HepG2 (cell line): ENCODE data around the gene SLC9B2. TPM values are rescaled to one million over a fixed set of nuclear protein-coding genes. Genes with fewer than 3 reads are reported as not detected.

ENCODE experiments used
- ATAD3A ChIP-seq: sonication (generic); formaldehyde crosslinking; IDR thresholded peaks from 2 replicates; pipeline ENCODE4 v1.4.0; 2020; ENCODE audit warnings: missing genetic modification reagents
- BATF2 ChIP-seq: sonication (generic); formaldehyde crosslinking; IDR thresholded peaks from 2 replicates; pipeline ENCODE4 v1.8.0; 2022; ENCODE audit warnings: mild to moderate bottlenecking, missing genetic modification reagents, moderate library complexity
- CREBL2 ChIP-seq: sonication (generic); formaldehyde crosslinking; IDR thresholded peaks from 2 replicates; pipeline ENCODE4 v1.8.1; 2023; ENCODE audit warnings: missing genetic modification reagents, mild to moderate bottlenecking, borderline replicate concordance
- FUBP1 ChIP-seq: sonication (generic); formaldehyde crosslinking; IDR thresholded peaks from 2 replicates; pipeline ENCODE4 v1.5.1; 2020; ENCODE audit warnings: missing genetic modification reagents, mild to moderate bottlenecking, borderline replicate concordance
- MAZ ChIP-seq, 2 experiments: sonication (generic) in 1 of 2; formaldehyde crosslinking in 1 of 2; IDR thresholded peaks; 2 replicates each; pipeline versions ENCODE4 v1.5.0 to v1.6.1; 2012 to 2020; ENCODE audit warnings: low read depth in 2 of 2, mild to moderate bottlenecking in 2 of 2, borderline replicate concordance in 1 of 2, improper control_type of control experiment in 1 of 2, low read length in 1 of 2, missing genetic modification reagents in 1 of 2, moderate library complexity in 1 of 2
- NR2F2 ChIP-seq: IDR thresholded peaks from 2 replicates; pipeline ENCODE4 v1.6.1; 2012; ENCODE audit warnings: low read depth, inconsistent platforms, borderline replicate concordance
- PBX2 ChIP-seq: IDR thresholded peaks from 2 replicates; pipeline ENCODE4 v1.6.1; 2016; ENCODE audit warnings: control low read depth
- PRDM15 ChIP-seq: sonication (generic); formaldehyde crosslinking; IDR thresholded peaks from 2 replicates; pipeline ENCODE4 v1.4.0; 2020; ENCODE audit warnings: missing genetic modification reagents
- PTBP1 ChIP-seq: fragments of 200-400 bp; formaldehyde crosslinking; IDR thresholded peaks from 2 replicates; pipeline ENCODE4 v1.6.1; 2018; ENCODE audit warnings: low read length, low read depth; ENCODE audit not compliant: poor library complexity, severe bottlenecking
- SMARCC2 ChIP-seq: fragments of 450-650 bp; IDR thresholded peaks from 2 replicates; pipeline ENCODE4 v1.6.1; 2017; ENCODE audit warnings: antibody characterized with exemption, mild to moderate bottlenecking
- SP4 ChIP-seq: sonication (generic); formaldehyde crosslinking; IDR thresholded peaks from 2 replicates; pipeline ENCODE4 v1.8.1; 2023; ENCODE audit warnings: mild to moderate bottlenecking, missing genetic modification reagents
- TSC22D2 ChIP-seq: sonication (generic); formaldehyde crosslinking; IDR thresholded peaks from 2 replicates; pipeline ENCODE4 v1.5.1; 2020; ENCODE audit warnings: missing genetic modification reagents, mild to moderate bottlenecking, borderline replicate concordance
- ZBTB20 ChIP-seq: sonication (generic); formaldehyde crosslinking; IDR thresholded peaks from 2 replicates; pipeline ENCODE4 v1.8.1; 2023; ENCODE audit warnings: missing genetic modification reagents, low read depth, mild to moderate bottlenecking, borderline replicate concordance
- ZBTB42 ChIP-seq: sonication (generic); formaldehyde crosslinking; IDR thresholded peaks from 2 replicates; pipeline ENCODE4 v1.5.0; 2020; ENCODE audit warnings: mild to moderate bottlenecking, missing genetic modification reagents
- ZFP36L2 ChIP-seq: sonication (generic); formaldehyde crosslinking; IDR thresholded peaks from 2 replicates; pipeline ENCODE4 v1.4.0; 2020; ENCODE audit warnings: missing genetic modification reagents
- ZKSCAN8 ChIP-seq: IDR thresholded peaks from 2 replicates; pipeline ENCODE4 v1.6.1; 2016; ENCODE audit warnings: borderline replicate concordance, missing genetic modification reagents, missing compliant biosample characterization
- ZNF280B ChIP-seq: sonication (generic); formaldehyde crosslinking; IDR thresholded peaks from 2 replicates; pipeline ENCODE4 v1.5.0; 2020; ENCODE audit warnings: missing genetic modification reagents, mild to moderate bottlenecking, borderline replicate concordance
- ZNF562 ChIP-seq: sonication (generic); formaldehyde crosslinking; IDR thresholded peaks from 2 replicates; pipeline ENCODE4 v1.8.0; 2022; ENCODE audit warnings: missing genetic modification reagents, borderline replicate concordance
- polyA plus RNA-seq, 8 experiments: library from polyadenylated mRNA; depleted of rRNA in 3 of 8; stranded (reverse) in 7 of 8; unstranded in 1 of 8; fragments of >200 nt; fragmentation: Illumina TruSeq in 4 of 8; extraction: Trizol in 4 of 8; gene quantifications; 2 replicates each; pipeline versions ENCODE4 v1.2.1 to v1.2.3, GENCODE V29; 2011 to 2016; ENCODE audit warnings: low read depth in 4 of 8, missing spikeins in 1 of 8, mixed read lengths in 1 of 8; ENCODE audit not compliant: insufficient read depth in 1 of 8
- total RNA-seq, 5 experiments: library from RNA; depleted of rRNA; stranded (reverse); fragments of >200 nt; fragmentation: Illumina TruSeq; extraction: Trizol; gene quantifications; 2 replicates each; pipeline ENCODE4 v1.2.3, GENCODE V29; 2016; ENCODE audit warnings: low read depth in 1 of 5

The SLC9B2 gene
- total and polyA plus RNA-seq, 2 of the 13 experiments (the other 11 are each of a cell fraction or from before 2014, with no cell fraction given), result 23.5 to 38.5 TPM

GRCh38 chr4:103075894-103076746 is 441 bp downstream of the SLC9B2 start (continued):
- TF ChIP-seq MAZ (IDR thresholded peaks at IDR 0.05; ENCODE audit: borderline replicate concordance, low read depth, low read length) (no peak), MAZ (CRISPR knock-in tag; IDR thresholded peaks at IDR 0.05; ENCODE audit: low read depth) (no peak), ZKSCAN8 (CRISPR knock-in tag) (no peak), PBX2 (CRISPR knock-in tag) (no peak), BATF2 (peak; percentile 74; the same call in 1 of the 2 replicates), ATAD3A (no peak), FUBP1 (CRISPR knock-in tag) (no peak; the same call in 1 of the 2 replicates), PTBP1 (no peak), ZFP36L2 (CRISPR knock-in tag) (no peak), ZBTB20 (CRISPR knock-in tag) (no peak; the same call in 1 of the 2 replicates), ZBTB42 (CRISPR knock-in tag) (0 out of 2 replicates have a peak, but pooled peaks have one; percentile 23), TSC22D2 (no peak), SP4 (CRISPR knock-in tag) (no peak), CREBL2 (CRISPR knock-in tag) (no peak), SMARCC2 (no peak), ZNF562 (no peak), ZNF280B (CRISPR knock-in tag) (peak; percentile 90), NR2F2 (no peak), PRDM15 (CRISPR knock-in tag) (peak; percentile 35; the same call in 1 of the 2 replicates)
